Activated naive CD4-positive, alpha-beta T cell treated with anti-CD3 and anti-CD28 coated beads for 36 hours (primary cell): Measurements from ENCODE around the gene TIGD6. TPM values are rescaled to one million over a fixed set of nuclear protein-coding genes. Genes with fewer than 3 reads are reported as not detected.

Experiments
- CTCF ChIA-PET: fragments of 350-600 bp; sonication (Branson Sonifier 250); formaldehyde crosslinking; loops from one replicate; lab custom pipeline; 2021; ENCODE audit warnings: antibody characterized with exemption; lab: Charles Lee
- DNase-seq: peaks from one replicate; pipeline ENCODE4 v3.0.0-alpha.2; 2020
- H3K27ac Mint-ChIP-seq: one replicate; pipeline ENCODE4 v1.8.0; 2021; ENCODE audit warnings: mild to moderate bottlenecking, mixed read lengths
- H3K27me3 Mint-ChIP-seq: one replicate; pipeline ENCODE4 v1.8.0; 2021; ENCODE audit warnings: low read depth, mixed read lengths
- H3K36me3 Mint-ChIP-seq: one replicate; pipeline ENCODE4 v1.8.0; 2021; ENCODE audit warnings: low read depth, mixed read lengths
- H3K4me1 Mint-ChIP-seq: one replicate; pipeline ENCODE4 v1.8.0; 2021; ENCODE audit warnings: low read depth, mixed read lengths
- H3K4me3 Mint-ChIP-seq: one replicate; pipeline ENCODE4 v1.8.0; 2021; ENCODE audit warnings: mild to moderate bottlenecking, moderate library complexity, mixed read lengths
- H3K9me3 Mint-ChIP-seq: one replicate; pipeline ENCODE4 v1.8.0; 2021; ENCODE audit warnings: mixed read lengths
- intact Hi-C: fragments of 100-400 bp; cut with micrococcal nuclease; formaldehyde crosslinking; loops from one replicate; pipeline ENCODE4 v1.15.1; 2023
- total RNA-seq, 2 experiments: library from RNA; stranded (reverse); gene quantifications; one replicate each; pipeline ENCODE4 v1.2.3, GENCODE V29; 2021

The TIGD6 gene
- total RNA-seq, 2 experiments from 2014 or later: 2.6 to 2.7 TPM

DNA sequence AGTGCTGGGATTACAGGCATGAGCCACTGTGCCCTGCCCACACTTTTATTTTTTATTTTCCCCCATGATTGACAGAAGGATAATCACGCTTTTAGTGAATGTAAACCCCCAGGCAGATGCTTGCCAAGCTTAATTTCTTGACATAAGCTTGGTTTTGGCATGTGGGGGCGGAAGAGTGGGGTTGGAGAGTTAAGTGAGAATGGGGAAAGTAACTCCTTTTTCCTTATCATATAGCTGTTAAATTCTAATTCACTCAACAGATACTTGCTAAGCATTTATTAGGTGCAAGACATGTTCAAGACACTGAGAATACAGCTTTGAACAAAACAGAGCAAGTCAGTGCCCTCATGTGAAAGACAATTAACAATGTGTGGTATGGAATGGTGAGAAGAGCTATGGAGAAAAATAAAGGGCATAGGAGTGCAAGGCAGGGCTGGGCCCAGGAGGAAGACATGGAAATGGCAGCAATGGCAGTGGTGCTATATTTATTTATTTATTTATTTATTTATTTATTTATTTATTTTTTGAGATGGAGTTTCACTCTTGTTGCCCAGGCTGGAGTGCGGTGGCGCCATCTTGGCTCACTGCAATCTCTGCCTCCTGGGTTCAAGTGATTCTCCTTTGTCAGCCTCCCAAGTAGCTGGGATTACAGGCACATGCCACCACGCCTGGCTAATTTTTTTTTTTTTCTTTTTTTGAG is 37.7 kb downstream of the TIGD6 start:
- no peak for DNase-seq
- intact Hi-C loops: loop anchor here (10.0 kb wide), 2 partner anchors 518 to 618 kb away; partner anchors contain the start of gene GRPEL2
- H3K4me1 Mint-ChIP-seq: peaks cover 30% of the 10 kb centered on the region
- peaks cover 2% of the 10 kb centered on the region for H3K36me3 Mint-ChIP-seq
- H3K27me3 Mint-ChIP-seq: no peaks in the 10 kb centered on the region
- CTCF ChIA-PET: interaction anchor here (0.6 to 2.4 kb wide), 23 partner anchors 9 to 802 kb away, joined by 3 to 50 read pairs (median 5); partner anchors contain the start of gene TIGD6
- no peak overlapping the region for H3K4me3 Mint-ChIP-seq
- no peaks in the 10 kb centered on the region for H3K9me3 Mint-ChIP-seq
- no peak overlapping the region for H3K27ac Mint-ChIP-seq

DNA sequence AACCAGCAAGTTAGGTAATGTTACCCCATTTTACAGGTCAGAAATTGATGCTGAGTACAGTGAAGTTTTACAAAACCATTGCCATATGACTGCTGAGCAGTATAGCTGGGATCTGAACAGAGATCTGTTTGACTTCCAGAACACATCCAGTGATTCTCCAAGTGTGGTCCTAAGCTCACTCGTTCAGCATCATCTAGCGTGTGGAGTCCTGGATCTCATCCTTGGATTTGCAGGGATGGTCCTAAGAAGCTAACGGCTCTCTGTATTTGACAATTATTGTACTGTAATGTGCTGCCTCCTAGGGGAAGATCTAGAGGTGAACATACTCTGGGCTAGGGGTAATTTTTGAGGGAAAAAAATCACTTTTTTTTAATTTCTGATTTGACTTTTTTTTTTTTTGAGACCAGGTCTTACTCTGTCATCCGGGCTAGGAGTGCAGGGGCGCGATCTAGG is 38.5 kb downstream of the TIGD6 start:
- intact Hi-C loops: loop anchor here (2.0 to 10.0 kb wide), 5 partner anchors 313 to 617 kb away; partner anchors contain the start of genes CD74, GRPEL2 and TCOF1
- DNase-seq: peak; percentile 21
- CTCF ChIA-PET: interaction anchor here (0.6 to 2.4 kb wide), 35 partner anchors 10 to 325 kb away, joined by 3 to 50 read pairs (median 4); partner anchors contain the start of genes PDE6A and TIGD6
- H3K27ac Mint-ChIP-seq: no peak overlapping the region
- peak overlapping the region; percentile 98 for H3K4me3 Mint-ChIP-seq
- H3K9me3 Mint-ChIP-seq: no peaks in the 10 kb centered on the region
- peaks cover 30% of the 10 kb centered on the region for H3K4me1 Mint-ChIP-seq
- H3K36me3 Mint-ChIP-seq: peaks cover 2% of the 10 kb centered on the region
- H3K27me3 Mint-ChIP-seq: no peaks in the 10 kb centered on the region

DNA sequence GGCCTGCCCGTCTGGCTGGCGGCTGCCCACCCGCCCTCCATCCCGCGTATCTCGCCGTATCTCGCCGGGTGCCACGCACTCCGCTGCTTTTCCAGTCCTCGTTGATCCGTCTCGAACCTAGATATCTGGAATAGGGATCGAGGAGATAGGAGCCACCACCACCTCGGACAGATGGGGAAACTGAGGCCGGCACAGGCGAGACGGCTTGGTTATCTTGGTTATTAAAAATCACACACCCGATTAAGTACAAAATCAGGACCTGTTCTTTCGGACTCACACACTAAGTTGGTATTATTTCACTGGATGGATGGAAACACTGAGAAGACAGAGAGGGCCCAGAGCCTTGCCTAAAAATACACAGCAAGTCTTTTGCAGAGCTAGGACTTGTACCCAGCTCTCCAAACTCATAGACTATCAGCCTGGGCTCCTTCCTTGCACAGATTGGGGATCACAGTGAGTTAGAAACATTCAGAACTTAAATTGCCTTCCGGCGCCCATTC is 39.2 kb downstream of the TIGD6 start:
- Mint-ChIP-seq H3K9me3 (no peaks in the 10 kb centered on the region), H3K4me3 (peak overlapping the region; percentile 98), H3K36me3 (peaks cover 2% of the 10 kb centered on the region), H3K4me1 (peaks cover 30% of the 10 kb centered on the region), H3K27me3 (no peaks in the 10 kb centered on the region), H3K27ac (peak overlapping the region; percentile 55)
- intact Hi-C loops: loop anchor here (2.0 to 10.0 kb wide), 5 partner anchors 312 to 616 kb away; partner anchors contain the start of genes CD74, GRPEL2 and TCOF1
- CTCF ChIA-PET: interaction anchor here (0.5 to 2.4 kb wide), 27 partner anchors 10 to 522 kb away, joined by 3 to 50 read pairs (median 4); partner anchors contain the start of gene TIGD6
- DNase-seq: no peak

DNA sequence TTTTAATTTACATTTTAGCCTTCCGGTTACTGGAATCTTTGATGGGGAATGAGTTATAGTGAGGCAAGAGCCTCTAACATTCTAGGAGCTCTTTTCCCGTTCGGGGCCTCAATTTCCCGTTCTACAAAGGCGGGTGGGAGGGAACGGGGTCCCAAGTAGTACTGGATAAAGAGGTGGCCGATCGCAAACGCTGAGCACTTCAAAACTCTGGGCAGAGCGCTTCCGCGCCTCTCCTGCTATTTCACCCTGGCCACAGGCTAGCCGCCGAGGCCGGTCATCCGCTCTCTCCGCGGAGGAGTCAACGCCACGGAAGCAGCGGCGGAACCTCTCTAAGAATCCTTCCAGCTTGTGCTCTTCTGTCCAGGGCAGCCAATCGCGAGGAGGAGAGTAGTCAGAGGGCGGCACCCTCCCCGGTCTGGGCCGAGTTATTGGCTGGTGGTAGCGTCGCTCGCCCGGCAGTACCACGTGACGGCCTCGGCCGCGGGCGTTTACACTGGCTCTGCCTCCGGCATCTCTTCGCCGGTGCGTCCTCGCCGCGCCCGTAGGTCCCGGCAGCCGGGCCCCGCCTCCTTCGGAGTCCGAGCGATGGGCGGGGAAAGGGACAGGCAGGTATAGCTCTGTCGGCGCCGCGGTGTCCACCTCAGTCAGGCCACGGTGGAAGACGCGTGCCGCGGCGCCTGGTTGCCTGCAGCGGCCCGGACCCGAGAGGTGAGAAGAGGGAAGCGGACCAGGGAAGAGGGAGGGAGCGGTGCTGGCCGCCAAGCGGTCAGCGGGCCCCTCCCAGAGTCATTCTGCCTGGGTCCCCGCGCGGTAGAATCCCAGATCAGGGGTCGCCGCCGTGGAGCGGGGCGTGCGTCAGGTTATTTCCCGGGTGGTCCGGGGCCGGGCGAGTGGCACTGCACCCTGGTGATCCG is 39.9 kb downstream of the TIGD6 start, which contains the start of gene SLC26A2:
Gene SLC26A2 (plus strand): TSS at position 487 of the 914 bp plus-strand sequence. CDS start 16,895 bp downstream, outside the sequence.
- peak; percentile 97 for DNase-seq
- CTCF ChIA-PET: interaction anchor here (0.5 to 3.0 kb wide), 16 partner anchors 11 to 1373 kb away, joined by 3 to 50 read pairs (median 3); no protein-coding TSS in a partner anchor
- H3K27ac Mint-ChIP-seq: peak within 1 kb of the TSS; percentile 100

DNA sequence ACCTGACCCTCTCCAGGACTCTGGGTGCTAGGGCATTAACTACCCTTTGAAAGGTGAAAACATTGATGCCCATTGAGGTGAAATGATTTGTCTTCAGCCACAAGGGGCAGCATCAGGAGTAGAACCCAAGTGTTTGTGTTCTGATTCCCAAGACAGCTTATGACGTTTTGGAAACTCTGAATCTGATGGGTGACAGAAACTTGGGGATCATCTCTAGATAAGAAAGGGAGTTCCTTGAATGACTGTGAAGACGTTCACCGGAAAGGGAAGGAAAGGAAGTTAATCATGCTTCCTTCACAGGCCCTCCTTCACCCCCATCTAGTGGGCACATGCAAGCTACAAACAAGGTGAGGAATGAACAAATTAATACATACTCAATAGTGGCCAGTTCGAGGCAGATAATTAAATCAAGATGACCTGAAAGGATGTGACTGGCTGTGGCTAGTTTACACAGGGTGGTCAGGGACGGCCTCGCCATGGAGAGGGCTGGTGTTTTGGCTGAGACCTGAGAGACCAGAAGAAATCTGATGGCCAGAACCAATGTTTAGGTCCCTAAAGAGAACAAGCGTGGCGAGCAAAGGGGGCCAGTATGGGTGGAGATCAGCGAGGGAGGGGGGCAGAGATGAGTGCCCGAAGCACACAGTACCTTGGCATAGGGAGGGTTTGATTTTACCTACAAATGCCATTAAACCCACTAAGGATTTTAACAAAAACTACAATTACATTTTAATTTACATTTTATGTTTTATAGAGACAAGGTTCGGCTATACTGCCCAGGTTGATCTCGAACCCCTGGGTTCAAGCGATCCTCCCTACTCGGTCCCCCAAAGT is 40.8 kb downstream of the TIGD6 start:
- peak; percentile 75 for DNase-seq
- Mint-ChIP-seq H3K27ac (peak overlapping the region; percentile 100), H3K36me3 (peaks cover 2% of the 10 kb centered on the region), H3K9me3 (no peaks in the 10 kb centered on the region), H3K4me3 (peak overlapping the region; percentile 98), H3K27me3 (no peaks in the 10 kb centered on the region), H3K4me1 (peaks cover 30% of the 10 kb centered on the region)
- CTCF ChIA-PET: interaction anchor here (0.7 to 3.4 kb wide), 15 partner anchors 9 to 365 kb away, joined by 3 to 27 read pairs (median 4); no protein-coding TSS in a partner anchor
- intact Hi-C loops: loop anchor here (1.0 to 10.0 kb wide), 15 partner anchors 19 to 615 kb away; partner anchors contain the start of genes CD74, GRPEL2, HMGXB3 and TCOF1

More for the DNA sequence above, 39.9 kb downstream of the TIGD6 start, which contains the start of gene SLC26A2:
- Mint-ChIP-seq H3K9me3 (no peaks in the 10 kb centered on the region), H3K4me1 (peaks cover 30% of the 10 kb centered on the region), H3K36me3 (peaks cover 2% of the 10 kb centered on the region), H3K27me3 (no peaks in the 10 kb centered on the region), H3K4me3 (peak within 1 kb of the TSS; percentile 98)
- intact Hi-C loops: loop anchor here (1.0 to 10.0 kb wide), 8 partner anchors 40 to 616 kb away; partner anchors contain the start of genes CD74, GRPEL2, HMGXB3 and TCOF1

DNA sequence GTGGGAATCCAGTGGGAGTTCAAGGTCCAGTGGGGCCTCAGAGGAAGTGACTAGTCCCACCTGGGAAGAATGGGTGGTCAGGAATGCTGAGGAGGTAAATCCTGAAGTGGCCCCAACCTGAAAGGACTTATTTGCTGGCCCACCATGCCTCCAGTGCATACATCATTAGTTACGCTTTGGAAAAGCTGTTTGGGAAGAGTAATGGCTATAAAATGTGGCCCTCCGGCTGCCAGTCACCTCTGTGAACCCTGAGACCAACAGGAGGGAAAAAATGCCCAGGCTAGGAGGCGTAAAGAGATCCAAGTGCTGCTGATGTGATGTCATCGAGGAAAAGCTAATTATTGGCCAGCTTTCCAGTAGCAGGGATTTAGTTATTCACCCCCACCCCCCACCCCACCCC is 42.6 kb downstream of the TIGD6 start:
- H3K9me3 Mint-ChIP-seq: no peaks in the 10 kb centered on the region
- H3K4me3 Mint-ChIP-seq: no peak overlapping the region
- intact Hi-C loops: no loop called here
- H3K4me1 Mint-ChIP-seq: peaks cover 30% of the 10 kb centered on the region
- no peaks in the 10 kb centered on the region for H3K27me3 Mint-ChIP-seq
- DNase-seq: no peak
- CTCF ChIA-PET: interaction anchor here (0.5 to 3.4 kb wide), 6 partner anchors 10 to 1363 kb away, joined by 3 to 27 read pairs (median 5); no protein-coding TSS in a partner anchor
- H3K27ac Mint-ChIP-seq: no peak overlapping the region
- peaks cover 2% of the 10 kb centered on the region for H3K36me3 Mint-ChIP-seq

DNA sequence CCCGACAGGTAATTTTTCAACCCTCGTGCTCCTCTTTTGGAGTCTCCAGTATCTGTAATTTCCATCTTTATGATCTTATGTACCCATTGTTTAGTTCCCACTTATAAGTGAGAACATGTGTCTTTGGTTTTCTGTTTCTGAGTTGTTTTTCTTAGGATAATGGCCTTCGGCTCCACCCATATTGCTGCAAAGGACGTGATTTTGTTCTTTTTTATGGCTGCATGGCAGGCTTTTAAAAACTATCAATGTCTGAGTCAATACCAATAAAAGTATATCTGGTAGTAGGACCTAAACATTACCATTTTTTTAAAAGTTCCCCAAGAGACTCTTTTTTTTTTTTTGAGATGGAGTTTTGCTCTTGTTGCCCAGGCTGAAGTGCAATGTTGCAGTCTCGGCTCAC is 43.8 kb downstream of the TIGD6 start:
- Mint-ChIP-seq H3K4me1 (peaks cover 19% of the 10 kb centered on the region), H3K9me3 (no peaks in the 10 kb centered on the region), H3K36me3 (peaks cover 2% of the 10 kb centered on the region), H3K27ac (no peak overlapping the region), H3K27me3 (no peaks in the 10 kb centered on the region), H3K4me3 (no peak overlapping the region)
- DNase-seq: no peak
- CTCF ChIA-PET: interaction anchor here (0.6 to 3.4 kb wide), 2 partner anchors 9 to 18 kb away, joined by 3 to 21 read pairs; no protein-coding TSS in a partner anchor
- intact Hi-C loops: no loop called here

DNA sequence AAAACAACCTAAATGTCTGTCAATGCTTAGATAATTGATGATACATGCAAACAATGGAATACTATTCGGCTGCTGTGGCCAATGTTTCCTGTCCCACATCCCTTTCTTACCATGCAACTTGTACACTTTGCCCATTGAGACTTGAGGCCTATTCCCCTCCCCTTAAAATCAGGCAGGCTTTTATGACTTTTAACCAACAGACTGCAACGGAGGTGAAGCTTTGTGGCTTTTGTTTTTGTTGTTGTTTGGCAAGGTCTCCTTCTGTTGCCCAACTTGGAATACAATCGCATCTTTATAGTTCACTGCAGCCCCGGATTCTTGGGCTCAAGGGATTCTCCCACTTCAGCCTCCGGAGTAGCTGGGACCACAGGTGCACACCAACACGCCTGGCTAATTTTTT is 45.7 kb downstream of the TIGD6 start:
- Mint-ChIP-seq H3K36me3 (no peaks in the 10 kb centered on the region), H3K4me1 (peaks cover 9% of the 10 kb centered on the region), H3K9me3 (no peaks in the 10 kb centered on the region), H3K27me3 (no peaks in the 10 kb centered on the region), H3K27ac (no peak overlapping the region), H3K4me3 (no peak overlapping the region)
- DNase-seq: no peak
- intact Hi-C loops: no loop called here
- CTCF ChIA-PET: interaction anchor here (1.3 kb wide), 1 partner anchor 121 kb away, joined by 3 read pairs; no protein-coding TSS in a partner anchor

DNA sequence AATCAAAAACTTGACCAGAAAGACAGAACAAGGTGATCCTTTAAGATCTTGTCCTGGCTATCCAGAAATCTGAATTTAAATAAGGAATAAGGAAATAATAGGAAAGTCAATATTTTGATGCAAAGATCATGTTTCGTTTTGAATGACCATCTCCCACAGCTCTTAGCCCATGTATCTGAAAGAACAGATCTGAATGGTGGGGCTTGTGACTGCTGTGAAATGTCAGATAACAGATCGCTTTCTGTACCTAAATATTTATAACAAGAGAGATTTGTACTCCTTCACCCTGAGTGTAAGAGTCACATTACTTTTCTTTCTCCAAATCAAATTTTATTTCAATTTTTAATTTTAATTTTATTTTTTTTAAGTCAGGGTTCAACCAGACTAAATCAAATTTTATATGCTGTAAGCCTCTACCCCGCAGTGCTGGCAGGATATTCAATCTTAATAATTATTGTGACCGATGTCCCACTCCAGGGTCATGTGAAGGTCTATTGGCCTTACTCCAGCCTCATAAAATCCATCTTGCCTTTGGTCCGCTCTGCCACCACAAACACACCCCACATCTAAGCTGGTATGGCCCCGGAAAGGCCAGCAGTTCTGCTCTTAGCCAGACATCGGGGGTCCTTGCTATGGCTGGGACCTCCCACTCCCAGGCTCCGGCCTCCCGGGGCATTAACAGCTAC is 46.9 kb downstream of the TIGD6 start:
- Mint-ChIP-seq H3K27ac (no peak overlapping the region), H3K27me3 (peaks cover 2% of the 10 kb centered on the region), H3K36me3 (no peaks in the 10 kb centered on the region), H3K4me3 (no peak overlapping the region), H3K9me3 (no peaks in the 10 kb centered on the region), H3K4me1 (no peaks in the 10 kb centered on the region)
- no peak for DNase-seq
- CTCF ChIA-PET: no interaction called here
- intact Hi-C loops: no loop called here

DNA sequence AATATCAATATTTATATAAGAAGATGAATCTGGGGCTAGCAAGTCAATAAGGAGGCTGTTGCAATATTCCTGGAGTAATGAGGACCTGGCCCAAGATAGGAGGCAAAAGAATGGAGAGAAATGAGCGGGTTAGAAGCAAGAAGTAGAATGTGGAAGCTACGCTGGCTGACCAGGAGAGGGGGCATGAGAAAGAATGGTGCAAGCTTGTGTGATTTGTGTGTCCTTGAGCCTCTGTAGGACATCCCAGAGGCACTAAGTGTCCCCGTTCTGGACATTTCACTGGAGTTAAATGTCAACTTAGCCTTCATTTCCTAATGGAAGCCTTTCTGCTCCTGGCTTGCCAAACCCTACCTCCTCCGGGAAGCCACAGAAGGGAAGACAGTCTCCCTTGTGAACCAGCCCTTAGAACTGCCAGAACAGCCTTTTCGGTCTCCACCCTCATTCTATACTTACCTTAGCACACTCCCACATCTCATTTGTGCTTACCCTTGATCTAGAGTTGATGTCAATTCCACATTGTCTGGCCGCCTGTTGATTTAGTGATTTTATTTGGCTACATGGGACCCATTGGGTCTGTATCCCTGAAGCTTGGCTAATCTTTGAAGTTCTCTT is 49.2 kb downstream of the TIGD6 start:
- Mint-ChIP-seq H3K4me1 (no peaks in the 10 kb centered on the region), H3K4me3 (no peak overlapping the region), H3K9me3 (no peaks in the 10 kb centered on the region), H3K36me3 (no peaks in the 10 kb centered on the region), H3K27ac (no peak overlapping the region), H3K27me3 (peaks cover 2% of the 10 kb centered on the region)
- DNase-seq: no peak
- intact Hi-C loops: no loop called here
- CTCF ChIA-PET: interaction anchor here (1.0 to 1.4 kb wide), 4 partner anchors 8 to 39 kb away, joined by 3 to 6 read pairs (median 4); no protein-coding TSS in a partner anchor
